ENCODE data around the gene CLCN1. TPM values are rescaled to one million over a fixed set of nuclear protein-coding genes. Genes with fewer than 3 reads are reported as not detected.

Gene CLCN1
- total RNA-seq, 1 donor from 2014 or later: not detected

DNA sequence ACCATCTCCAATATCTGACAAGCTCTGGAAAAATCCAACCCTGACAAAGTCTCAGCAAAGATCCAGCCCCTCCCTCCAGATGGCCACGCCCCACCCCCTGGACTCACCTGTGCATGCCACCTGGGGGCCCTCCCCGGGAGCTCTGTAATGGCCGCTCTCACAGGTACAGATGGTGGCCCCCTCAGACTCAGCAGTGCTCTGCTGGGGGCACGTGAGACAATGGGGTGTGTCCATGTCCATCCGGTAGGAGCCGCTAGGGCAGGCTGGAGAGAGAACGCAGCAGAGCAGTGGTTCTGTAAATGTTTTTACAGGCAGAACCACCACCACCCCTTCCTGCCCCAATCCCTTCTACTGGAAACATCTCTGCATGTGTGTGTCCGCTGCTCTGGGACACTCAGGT, 83.2 kb downstream of the CLCN1 start:
- DNase-seq: no peak

DNA sequence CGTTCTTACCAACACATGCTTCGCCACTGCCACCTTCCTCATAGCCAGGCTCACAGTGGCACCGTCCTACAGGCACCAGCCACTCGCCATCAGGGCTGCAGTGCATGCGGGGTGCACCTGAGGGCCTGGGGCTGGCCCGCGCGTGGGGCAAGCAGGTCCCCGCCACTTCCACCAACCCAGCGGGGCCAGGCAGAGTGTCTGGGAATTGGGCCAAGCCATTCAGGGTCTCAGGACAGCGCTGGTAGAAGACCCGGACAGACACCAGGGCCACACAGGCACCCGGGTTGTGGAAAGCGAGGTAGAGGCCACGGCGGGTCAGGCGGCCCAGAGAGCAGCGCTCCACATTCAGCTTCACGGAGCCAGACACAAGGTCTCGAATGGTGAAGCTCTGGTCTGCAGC, 83.7 kb downstream of the CLCN1 start:
- no peak for DNase-seq

DNA sequence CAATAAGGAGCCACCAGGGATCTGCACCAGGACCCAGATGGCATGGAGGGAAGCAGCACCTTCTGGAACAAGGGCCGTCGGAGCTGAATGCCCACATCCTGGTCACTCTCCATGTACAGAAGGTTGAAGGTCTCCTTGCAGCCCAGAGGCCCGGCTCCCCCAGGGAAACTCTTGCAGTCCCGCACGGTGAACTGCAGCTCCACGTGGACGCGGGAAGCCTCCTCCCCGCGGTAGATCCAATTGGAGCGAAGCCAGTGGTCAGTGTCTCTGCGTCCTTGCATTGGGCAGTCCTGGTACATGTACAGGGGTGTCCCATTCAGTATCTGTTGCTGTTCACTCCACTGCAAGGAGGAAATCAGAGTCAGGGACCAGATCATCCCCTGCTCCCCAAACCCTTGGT, 85.4 kb downstream of the CLCN1 start:
- DNase-seq: no peak

Other genes starting within 250 kb of the CLCN1 start
- gene PIP, start 184.0 kb upstream of the CLCN1 start, total RNA-seq: not detected in 2 replicates
- gene TAS2R39, start 132.7 kb upstream of the CLCN1 start, total RNA-seq: not detected in 2 replicates
- not detected in 2 replicates for gene TAS2R40, start 94.1 kb upstream of the CLCN1 start, total RNA-seq
- gene GSTK1, start 52.7 kb upstream of the CLCN1 start, total RNA-seq: 110 and 112 TPM in 2 replicates
- 0.14 and 0.17 TPM in 2 replicates for gene TMEM139, start 31.2 kb upstream of the CLCN1 start, total RNA-seq
- 12.8 and 30.2 TPM in 2 replicates for gene CASP2, start 27.8 kb upstream of the CLCN1 start, total RNA-seq
- 0.23 and 0.51 TPM in 2 replicates for gene FAM131B, start 46.6 kb downstream of the CLCN1 start, total RNA-seq
- gene ZYX, start 65.2 kb downstream of the CLCN1 start, total RNA-seq: 26.2 and 57.2 TPM in 2 replicates
- 0.09 TPM in 1 of 2 replicates, not detected in the other for gene EPHA1, start 92.7 kb downstream of the CLCN1 start, total RNA-seq
- gene TAS2R60, start 127.3 kb downstream of the CLCN1 start, total RNA-seq: not detected in 2 replicates
- not detected in 2 replicates for gene TAS2R41, start 161.8 kb downstream of the CLCN1 start, total RNA-seq